WERI-Rb-1 (cell line): Measurements from ENCODE around the gene FAM83C.

ENCODE experiments used
- DNase-seq: peaks from one replicate; pipeline ENCODE4 v3.0.0-alpha.2; 2020
- H3K27ac ChIP-seq: fragments of 250-450 bp; sonication (Bioruptor Pico); 2 replicates; pipeline ENCODE4 v1.5.1; 2020; ENCODE audit warnings: mild to moderate bottlenecking, moderate library complexity
- H3K27me3 ChIP-seq: fragments of 250-450 bp; sonication (Bioruptor Pico); 2 replicates; pipeline ENCODE4 v1.5.1; 2021; ENCODE audit warnings: mild to moderate bottlenecking, low read depth, moderate library complexity; ENCODE audit not compliant: insufficient read depth, severe bottlenecking
- H3K36me3 ChIP-seq: fragments of 250-450 bp; sonication (Bioruptor Pico); 2 replicates; pipeline ENCODE4 v1.5.1; 2020; ENCODE audit warnings: mild to moderate bottlenecking, moderate library complexity
- H3K4me3 ChIP-seq: 2 replicates; pipeline ENCODE4 v1.5.1; 2011; ENCODE audit warnings: low read depth, mild to moderate bottlenecking, control low read depth, low read length
- H3K9me3 ChIP-seq: fragments of 250-450 bp; sonication (Bioruptor Pico); 2 replicates; pipeline ENCODE4 v1.5.1; 2021; ENCODE audit warnings: mild to moderate bottlenecking, moderate library complexity; ENCODE audit not compliant: severe bottlenecking
- TF ChIP-seq, protein P1 (sequence below): IDR thresholded peaks from 2 replicates; pipeline ENCODE4 v1.5.1; 2011; ENCODE audit warnings: low read depth, mild to moderate bottlenecking, control low read depth, inconsistent platforms, low read length

FAM83C gene

DNA sequence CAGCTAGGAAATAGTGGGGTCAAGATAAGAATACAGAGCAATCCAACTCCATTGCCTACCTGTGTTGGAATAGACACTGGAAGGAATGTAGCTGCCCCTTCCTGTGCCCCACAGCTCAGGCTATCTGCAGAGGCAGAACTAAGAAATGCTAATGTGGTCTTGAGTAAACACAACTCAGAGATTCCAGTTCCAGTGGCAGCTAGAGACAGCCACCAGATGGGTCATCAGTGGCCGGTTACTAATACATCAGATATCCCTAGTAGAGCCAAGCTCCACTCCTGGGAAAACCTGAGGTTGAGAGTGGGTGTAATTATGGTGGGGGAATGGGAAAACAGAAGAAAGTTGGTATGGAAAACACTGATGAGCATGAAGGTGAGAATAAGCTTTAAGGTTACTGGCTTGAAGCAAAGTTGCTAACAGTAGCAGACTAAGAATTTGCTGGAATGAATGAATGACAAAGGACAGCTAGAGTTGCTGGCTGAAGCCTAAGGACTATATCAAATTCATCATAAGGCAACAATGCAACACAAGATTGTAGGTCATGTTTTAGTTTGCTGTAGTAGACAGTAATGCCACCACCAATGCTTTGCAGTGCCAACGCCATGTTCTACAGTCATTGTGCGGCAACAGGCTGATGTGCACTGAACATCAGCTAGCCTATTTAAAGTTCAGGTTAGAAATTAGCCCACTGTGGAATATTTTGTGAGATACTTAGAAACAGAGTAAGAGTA, 28.3 kb upstream of the FAM83C start:
- Histone ChIP-seq H3K9me3 (no peaks in the 10 kb centered on the region), H3K4me3 (no peak overlapping the region), H3K27me3 (no peaks in the 10 kb centered on the region), H3K27ac (no peak overlapping the region), H3K36me3 (no peaks in the 10 kb centered on the region; the same call in none of the 2 replicates)
- TF ChIP-seq, protein P1, sequence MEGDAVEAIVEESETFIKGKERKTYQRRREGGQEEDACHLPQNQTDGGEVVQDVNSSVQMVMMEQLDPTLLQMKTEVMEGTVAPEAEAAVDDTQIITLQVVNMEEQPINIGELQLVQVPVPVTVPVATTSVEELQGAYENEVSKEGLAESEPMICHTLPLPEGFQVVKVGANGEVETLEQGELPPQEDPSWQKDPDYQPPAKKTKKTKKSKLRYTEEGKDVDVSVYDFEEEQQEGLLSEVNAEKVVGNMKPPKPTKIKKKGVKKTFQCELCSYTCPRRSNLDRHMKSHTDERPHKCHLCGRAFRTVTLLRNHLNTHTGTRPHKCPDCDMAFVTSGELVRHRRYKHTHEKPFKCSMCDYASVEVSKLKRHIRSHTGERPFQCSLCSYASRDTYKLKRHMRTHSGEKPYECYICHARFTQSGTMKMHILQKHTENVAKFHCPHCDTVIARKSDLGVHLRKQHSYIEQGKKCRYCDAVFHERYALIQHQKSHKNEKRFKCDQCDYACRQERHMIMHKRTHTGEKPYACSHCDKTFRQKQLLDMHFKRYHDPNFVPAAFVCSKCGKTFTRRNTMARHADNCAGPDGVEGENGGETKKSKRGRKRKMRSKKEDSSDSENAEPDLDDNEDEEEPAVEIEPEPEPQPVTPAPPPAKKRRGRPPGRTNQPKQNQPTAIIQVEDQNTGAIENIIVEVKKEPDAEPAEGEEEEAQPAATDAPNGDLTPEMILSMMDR: no peak
- no peak for DNase-seq

DNA sequence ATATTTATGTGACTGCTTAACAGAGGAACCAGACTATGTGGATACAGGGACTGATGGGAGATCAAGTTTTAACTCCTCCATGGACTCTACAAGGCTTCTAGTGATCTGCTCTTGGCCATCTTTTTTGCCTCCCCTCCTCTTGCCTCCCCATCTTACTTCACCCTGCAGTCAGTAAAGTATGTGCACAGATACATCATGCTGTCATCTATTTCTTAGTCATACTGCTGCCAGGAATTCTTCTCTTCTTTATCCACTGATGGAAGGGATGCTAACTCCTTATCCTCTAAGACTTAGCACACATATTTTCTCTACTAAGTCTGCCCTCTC, 27.6 kb upstream of the FAM83C start:
- no peak overlapping the region for H3K27ac ChIP-seq
- DNase-seq: no peak
- TF ChIP-seq, protein P1: no peak
- H3K36me3 ChIP-seq: no peaks in the 10 kb centered on the region; the same call in none of the 2 replicates
- no peaks in the 10 kb centered on the region for H3K9me3 ChIP-seq
- H3K4me3 ChIP-seq: no peak overlapping the region
- no peaks in the 10 kb centered on the region for H3K27me3 ChIP-seq

DNA sequence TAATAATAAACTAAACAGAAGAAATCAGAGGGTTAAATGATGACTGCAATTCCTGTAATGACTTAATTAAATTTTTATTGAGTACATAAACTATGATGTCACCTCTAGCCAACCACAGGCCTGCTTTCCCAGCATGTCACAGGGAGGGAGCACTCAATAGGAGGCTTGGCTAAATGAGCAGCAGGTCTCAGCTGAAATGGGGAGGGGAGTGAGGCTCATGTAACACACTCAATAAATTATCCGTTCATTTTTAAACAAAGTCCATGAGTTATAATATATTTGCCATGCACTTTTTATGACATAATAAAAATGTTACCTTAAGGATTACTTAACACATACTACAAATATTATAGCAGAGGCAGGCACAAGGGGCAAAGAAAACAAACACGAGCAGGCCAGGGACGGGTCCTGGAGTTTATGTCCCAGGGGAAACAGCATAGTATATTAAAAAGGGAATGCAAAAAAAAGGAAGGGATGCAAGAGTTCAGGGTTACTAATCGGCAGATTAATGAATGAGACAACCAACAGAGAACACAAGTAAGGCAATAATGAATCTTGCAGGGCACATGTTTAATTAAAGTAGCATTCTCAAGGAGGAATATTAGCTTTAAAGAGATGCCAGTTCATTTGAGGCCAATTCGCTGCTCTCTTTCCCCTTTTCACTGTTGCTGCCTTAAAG, 27.1 kb upstream of the FAM83C start:
- DNase-seq: no peak
- H3K36me3 ChIP-seq: peaks cover 2% of the 10 kb centered on the region
- H3K4me3 ChIP-seq: no peak overlapping the region
- TF ChIP-seq, protein P1: no peak
- H3K27me3 ChIP-seq: no peaks in the 10 kb centered on the region
- no peak overlapping the region for H3K27ac ChIP-seq
- no peaks in the 10 kb centered on the region for H3K9me3 ChIP-seq

DNA sequence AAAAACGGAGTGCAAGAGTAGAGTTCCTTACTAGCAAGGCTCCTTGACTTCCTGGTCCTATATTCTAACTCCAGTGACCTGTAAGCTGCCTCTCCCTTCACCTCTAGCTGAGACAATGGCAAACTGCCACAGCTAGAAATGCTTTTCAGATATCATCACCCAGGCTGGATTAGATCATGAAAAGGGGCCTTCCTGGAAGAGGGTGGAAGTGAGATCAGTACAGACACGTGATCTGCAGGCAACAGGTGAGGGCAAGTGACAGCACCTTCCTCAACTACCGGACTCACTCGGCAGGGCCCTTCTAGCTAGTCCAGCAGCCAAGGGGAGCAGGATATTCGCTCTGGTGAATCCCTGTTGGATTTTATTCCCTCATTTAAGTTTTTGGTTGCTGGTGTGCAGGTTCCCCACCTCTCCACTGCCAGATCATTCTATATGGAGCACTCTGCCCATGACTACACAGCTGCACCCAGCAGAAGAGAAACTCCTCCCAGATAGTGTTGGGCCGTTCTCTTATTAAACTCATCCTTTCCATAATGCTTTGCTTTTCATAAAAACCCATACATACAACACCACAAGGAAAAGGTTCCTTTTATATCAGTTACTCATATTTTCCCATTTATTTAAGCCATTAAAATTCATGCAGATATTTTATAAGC, 26.4 kb upstream of the FAM83C start:
- no peaks in the 10 kb centered on the region for H3K9me3 ChIP-seq
- DNase-seq: no peak
- no peak overlapping the region for H3K4me3 ChIP-seq
- TF ChIP-seq, protein P1: no peak
- peaks cover 6% of the 10 kb centered on the region for H3K36me3 ChIP-seq
- no peaks in the 10 kb centered on the region for H3K27me3 ChIP-seq
- H3K27ac ChIP-seq: no peak overlapping the region

DNA sequence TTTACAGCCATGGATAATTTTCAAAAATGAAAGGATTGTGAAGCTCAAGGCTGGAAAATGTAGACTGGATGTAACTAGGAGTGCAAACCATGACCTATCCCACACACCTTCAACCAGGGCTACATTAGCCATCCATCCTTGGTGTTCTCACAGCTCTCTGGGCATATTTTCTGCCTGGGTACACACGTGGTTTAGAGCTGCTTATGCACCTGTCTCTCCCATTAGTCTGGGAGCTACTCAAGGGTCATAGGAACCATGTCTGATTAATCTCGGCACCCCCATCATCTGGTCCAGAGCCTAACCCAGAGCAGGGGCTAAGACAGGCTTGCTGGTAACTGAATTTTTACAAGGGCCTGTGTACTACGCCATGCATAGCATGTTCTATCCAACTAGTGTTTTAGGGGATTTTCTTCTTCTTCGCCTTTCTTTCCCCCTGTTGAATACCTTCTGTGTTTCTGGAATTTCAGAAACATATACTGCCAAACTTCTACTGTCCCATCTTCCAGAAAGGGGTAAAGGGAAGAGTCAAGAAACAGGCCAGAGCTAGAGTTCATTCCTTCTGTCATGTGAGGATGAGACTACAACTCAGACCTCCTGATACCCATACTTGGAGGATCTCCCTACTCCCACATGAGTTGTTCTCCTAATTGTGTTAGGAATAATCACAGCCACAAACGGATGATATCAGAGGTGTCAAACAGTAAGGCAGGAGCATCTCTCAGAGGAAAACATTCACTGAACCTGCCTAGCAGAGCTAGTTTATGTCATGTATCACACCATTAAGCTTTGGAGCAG, 25.4 kb upstream of the FAM83C start:
- Histone ChIP-seq H3K4me3 (no peak overlapping the region), H3K27ac (no peak overlapping the region), H3K36me3 (peaks cover 6% of the 10 kb centered on the region), H3K27me3 (no peaks in the 10 kb centered on the region), H3K9me3 (no peaks in the 10 kb centered on the region)
- DNase-seq: no peak
- TF ChIP-seq, protein P1: no peak
